Spleen (tissue), 11 donors: ENCODE data around the gene APBB2. TPM values are rescaled to one million over a fixed set of nuclear protein-coding genes. Genes with fewer than 3 reads are reported as not detected.

Experiments used
- DNase-seq: peaks from one replicate; pipeline ENCODE4 v3.0.0-alpha.2; 2020
- H3K27ac ChIP-seq, 8 donors: fragments of 200-600 bp; sonication (generic) in 7 of 8; 1 replicate in 4 of 8; 2 replicates in 4 of 8; pipeline versions ENCODE4 v1.5.0 to v1.8.0; 2016 to 2021; ENCODE audit warnings: inconsistent platforms in 4 of 8, mild to moderate bottlenecking in 4 of 8, moderate library complexity in 1 of 8
- H3K27me3 ChIP-seq, 7 donors: fragments of 200-600 bp; sonication (generic) in 6 of 7; replicated peaks in 1 of 7; 1 replicate in 4 of 7; 2 replicates in 3 of 7; pipeline versions ENCODE4 v1.5.0 to v1.8.0; 2016 to 2021; ENCODE audit warnings: inconsistent platforms in 3 of 7, mild to moderate bottlenecking in 1 of 7
- H3K36me3 ChIP-seq, 6 donors: fragments of 200-600 bp; sonication (generic) in 5 of 6; 1 replicate in 4 of 6; 2 replicates in 2 of 6; pipeline versions ENCODE4 v1.5.0 to v1.8.0; 2016 to 2021; ENCODE audit warnings: inconsistent platforms in 2 of 6
- H3K4me1 ChIP-seq, 6 donors: fragments of 200-600 bp; sonication (generic) in 5 of 6; 1 replicate in 3 of 6; 2 replicates in 3 of 6; pipeline versions ENCODE4 v1.5.0 to v1.8.0; 2016 to 2021; ENCODE audit warnings: inconsistent platforms in 3 of 6
- H3K4me3 ChIP-seq, 8 donors: fragments of 200-600 bp; sonication (generic) in 7 of 8; 1 replicate in 4 of 8; 2 replicates in 4 of 8; pipeline versions ENCODE4 v1.5.0 to v1.8.0; 2016 to 2021; ENCODE audit warnings: inconsistent platforms in 4 of 8, mild to moderate bottlenecking in 4 of 8, moderate library complexity in 2 of 8
- H3K9me3 ChIP-seq, 8 donors: fragments of 200-600 bp; sonication (generic) in 7 of 8; 1 replicate in 4 of 8; 2 replicates in 4 of 8; pipeline versions ENCODE4 v1.5.0 to v1.8.0; 2016 to 2021; ENCODE audit warnings: inconsistent platforms in 4 of 8
- POLR2A ChIP-seq, 3 donors: fragments of 450-650 bp; IDR thresholded peaks; one replicate each; pipeline ENCODE4 v1.5.1; 2017; ENCODE audit warnings: antibody characterized with exemption in 3 of 3, mild to moderate bottlenecking in 1 of 3
- POLR2AphosphoS5 ChIP-seq, 3 donors: sonication (generic); formaldehyde crosslinking; IDR thresholded peaks; one replicate each; pipeline ENCODE4 v1.5.1; 2017; ENCODE audit warnings: antibody characterized with exemption in 3 of 3
- WGBS, 5 donors: extraction: QIAGEN DNeasy Blood & Tissue Kit in 3 of 5; methylation state at CpG; one replicate each; pipeline versions ENCODE4 v1.1.5 to v1.1.7; 2013 to 2018; 5-methylcytosine and 5-hydroxymethylcytosine counted together
- intact Hi-C: fragments of 100-400 bp; cut with DNase I; formaldehyde crosslinking; loops from one replicate; pipeline ENCODE4 v1.15.0; 2023; ENCODE audit warnings: low total_unique reads
- polyA plus RNA-seq, 3 donors: library from polyadenylated mRNA; stranded (reverse); fragments of 200-250 nt; gene quantifications; one replicate each; pipeline ENCODE4 v1.2.1, GENCODE V29; 2013
- total RNA-seq, 7 donors: library from RNA; depleted of rRNA in 3 of 7; stranded (reverse); fragments of >200 nt in 3 of 7; fragmentation: NEBNext Ultra II Directional in 4 of 7; extraction: Animal tissue kit (Norgen Biotek cat#: 25700) in 4 of 7; gene quantifications; one replicate each; pipeline versions ENCODE4 v1.1.0 to v1.2.1, GENCODE V29; 2016 to 2021
- TF ChIP-seq, protein P1 (sequence below), 11 experiments: fragments of 200-600 bp in 7 of 11; fragments of 450-650 bp in 4 of 11; sonication (generic) in 4 of 11; IDR thresholded peaks in 8 of 11; conservative IDR thresholded peaks in 3 of 11; 1 replicate in 7 of 11; 2 replicates in 4 of 11; pipeline versions ENCODE4 v1.4.0 to v1.8.0; 2016 to 2021; ENCODE audit warnings: antibody characterized with exemption in 11 of 11, inconsistent platforms in 4 of 11, mild to moderate bottlenecking in 1 of 11
- donor health status: healthy with polysubstance abuse.
- donor health status: DM: no; HTN: no; CAD: no; lungs with moderate emphysema.
- donor health status: DM: no; HTN: no; CAD: no.
- donor health status: Bipolar disorder and iron deficiency.
- donor health status: healthy.
- donor health status: DM: no; HTN: no; CAD: no.
- donor health status: DM: yes; HTN: yes; CAD: no.

Gene APBB2
- total and polyA plus RNA-seq, 10 donors = 4.0 to 115 (median 76.7) TPM

DNA sequence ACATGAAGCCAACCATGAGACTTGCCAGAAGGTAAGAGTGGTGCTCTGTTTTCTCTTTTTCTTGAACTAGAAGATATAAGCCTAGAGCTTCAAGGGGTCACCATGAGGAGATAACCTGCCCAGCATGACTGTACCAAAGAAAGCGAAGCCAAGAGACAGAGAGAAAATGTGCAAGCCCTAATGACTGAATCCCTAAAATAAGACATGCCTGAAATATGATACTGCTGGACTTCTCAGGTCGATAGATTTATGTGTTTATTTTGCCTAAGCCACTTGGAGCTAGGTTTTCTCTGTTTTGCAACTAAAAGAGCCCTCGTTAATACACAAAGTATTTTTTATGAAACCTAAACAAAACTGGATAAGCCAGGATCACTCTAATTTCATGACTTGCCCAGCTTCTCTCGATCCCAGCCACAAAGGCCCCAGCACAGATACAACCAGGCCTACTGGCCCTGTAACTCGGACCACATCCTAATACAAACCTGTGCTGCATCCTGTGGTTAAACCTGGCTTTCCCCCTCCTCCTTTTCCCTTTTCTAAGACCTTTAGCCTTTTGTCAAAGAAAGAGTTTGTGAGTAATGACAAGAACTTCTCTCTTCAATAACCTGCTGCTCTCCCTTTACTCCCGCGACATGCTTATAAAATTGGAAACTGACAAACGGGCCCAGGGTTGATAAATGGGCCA lies 185.8 kb downstream of the APBB2 start:
- intact Hi-C loops = no loop called here
- peaks cover 0 to 12% (median 0%) of the 10 kb centered on the region in 6 donors for H3K4me1 ChIP-seq
- WGBS, 5 donors = 65 to 83% (median 70%) methylated on average over 8 of the region's 8 CpGs
- no peak for DNase-seq
- TF ChIP-seq, protein P1, sequence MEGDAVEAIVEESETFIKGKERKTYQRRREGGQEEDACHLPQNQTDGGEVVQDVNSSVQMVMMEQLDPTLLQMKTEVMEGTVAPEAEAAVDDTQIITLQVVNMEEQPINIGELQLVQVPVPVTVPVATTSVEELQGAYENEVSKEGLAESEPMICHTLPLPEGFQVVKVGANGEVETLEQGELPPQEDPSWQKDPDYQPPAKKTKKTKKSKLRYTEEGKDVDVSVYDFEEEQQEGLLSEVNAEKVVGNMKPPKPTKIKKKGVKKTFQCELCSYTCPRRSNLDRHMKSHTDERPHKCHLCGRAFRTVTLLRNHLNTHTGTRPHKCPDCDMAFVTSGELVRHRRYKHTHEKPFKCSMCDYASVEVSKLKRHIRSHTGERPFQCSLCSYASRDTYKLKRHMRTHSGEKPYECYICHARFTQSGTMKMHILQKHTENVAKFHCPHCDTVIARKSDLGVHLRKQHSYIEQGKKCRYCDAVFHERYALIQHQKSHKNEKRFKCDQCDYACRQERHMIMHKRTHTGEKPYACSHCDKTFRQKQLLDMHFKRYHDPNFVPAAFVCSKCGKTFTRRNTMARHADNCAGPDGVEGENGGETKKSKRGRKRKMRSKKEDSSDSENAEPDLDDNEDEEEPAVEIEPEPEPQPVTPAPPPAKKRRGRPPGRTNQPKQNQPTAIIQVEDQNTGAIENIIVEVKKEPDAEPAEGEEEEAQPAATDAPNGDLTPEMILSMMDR (IDR thresholded peaks at IDR 0.05 in 8 of 11, conservative IDR thresholded peaks at IDR 0.05 in 3 of 11) = no peak
- TF ChIP-seq POLR2AphosphoS5 (IDR thresholded peaks at IDR 0.05) (no peak), POLR2A (IDR thresholded peaks at IDR 0.05) (no peak)
- H3K36me3 ChIP-seq = peaks cover 0 to 6% (median 0%) of the 10 kb centered on the region in 6 donors
- peak overlapping the region in 6 of 8 donors; percentile 55 to 75 (median 62) for H3K27ac ChIP-seq
- peaks cover 0 to 8% (median 0%) of the 10 kb centered on the region in 8 donors for H3K9me3 ChIP-seq
- no peak overlapping the region for H3K4me3 ChIP-seq
- no peaks in the 10 kb centered on the region for H3K27me3 ChIP-seq

DNA sequence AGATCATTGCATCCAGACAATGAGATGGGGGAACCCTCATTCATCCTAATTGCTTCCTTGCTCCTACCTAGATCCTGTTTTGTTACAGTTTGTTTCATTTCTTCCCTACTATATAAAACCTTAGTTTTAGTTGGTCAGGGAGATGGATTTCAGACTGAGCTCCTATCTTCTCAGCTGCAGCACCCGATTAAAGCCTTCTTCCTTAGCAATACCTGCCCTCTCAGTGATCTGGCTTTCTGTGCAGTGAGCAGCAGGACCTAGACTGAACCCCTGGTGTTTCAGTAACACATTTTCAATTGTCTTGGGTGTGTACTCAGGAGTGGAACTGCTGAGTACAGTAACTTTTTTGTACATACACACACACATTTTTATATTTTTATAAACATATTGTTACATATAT lies 187.4 kb downstream of the APBB2 start:
- intact Hi-C loops = no loop called here
- no peak for DNase-seq
- H3K9me3 ChIP-seq = peaks cover 0 to 8% (median 0%) of the 10 kb centered on the region in 8 donors
- no peak overlapping the region for H3K4me3 ChIP-seq
- H3K27me3 ChIP-seq = no peaks in the 10 kb centered on the region
- peak overlapping the region in 1 of 8 donors; percentile 75 for H3K27ac ChIP-seq
- 92 to 97% (median 97%) methylated on average over 1 of the region's 1 CpG for WGBS, 5 donors
- TF ChIP-seq POLR2AphosphoS5 (IDR thresholded peaks at IDR 0.05) (no peak), POLR2A (IDR thresholded peaks at IDR 0.05) (no peak)
- TF ChIP-seq, protein P1 (IDR thresholded peaks at IDR 0.05 in 8 of 11, conservative IDR thresholded peaks at IDR 0.05 in 3 of 11) = no peak
- peaks cover 0 to 12% (median 0%) of the 10 kb centered on the region in 6 donors for H3K4me1 ChIP-seq
- peaks cover 0 to 6% (median 0%) of the 10 kb centered on the region in 6 donors for H3K36me3 ChIP-seq

DNA sequence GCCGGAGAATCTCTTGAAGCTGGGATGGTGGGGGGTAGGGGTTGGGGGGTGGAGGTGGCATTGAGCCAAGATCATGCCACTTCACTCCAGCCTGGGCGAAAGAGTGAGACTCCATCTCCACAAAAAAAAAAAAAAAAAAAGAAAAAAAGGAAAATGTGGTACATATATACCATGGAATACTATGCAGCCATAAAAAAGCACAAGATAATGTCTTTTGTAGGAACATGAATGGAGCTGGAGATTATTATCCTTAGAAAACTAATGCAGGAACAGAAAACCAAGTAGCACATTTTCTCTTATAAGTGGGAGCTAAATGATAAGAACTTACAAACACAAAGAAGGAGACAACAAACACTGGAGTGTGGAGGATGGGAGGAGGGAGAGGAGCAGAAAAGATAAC lies 188.5 kb downstream of the APBB2 start:
- no peak overlapping the region for H3K4me3 ChIP-seq
- no peak overlapping the region for H3K27ac ChIP-seq
- DNase-seq = no peak
- peaks cover 0 to 6% (median 0%) of the 10 kb centered on the region in 6 donors for H3K36me3 ChIP-seq
- peaks cover 0 to 12% (median 0%) of the 10 kb centered on the region in 6 donors for H3K4me1 ChIP-seq
- WGBS, 5 donors = 83 to 100% (median 91%) methylated on average over 2 of the region's 2 CpGs
- peaks cover 0 to 17% (median 3%) of the 10 kb centered on the region in 8 donors for H3K9me3 ChIP-seq
- TF ChIP-seq, protein P1 (IDR thresholded peaks at IDR 0.05 in 8 of 11, conservative IDR thresholded peaks at IDR 0.05 in 3 of 11) = no peak
- TF ChIP-seq POLR2A (IDR thresholded peaks at IDR 0.05) (no peak), POLR2AphosphoS5 (IDR thresholded peaks at IDR 0.05) (no peak)
- intact Hi-C loops = no loop called here
- no peaks in the 10 kb centered on the region for H3K27me3 ChIP-seq
